ACHN (cell line): Measurements from ENCODE around the gene SMIM11.
"Not testable (repeated sequence)": the region's sequence is repeated elsewhere in the genome, so short reads cannot be mapped to it uniquely, and the experiment has no call there.

Experiments used
- DNase-seq: peaks from one replicate; pipeline ENCODE4 v3.0.0-alpha.2; 2015
- in situ Hi-C: cut with HindIII; loops from 2 replicates; pipeline ENCODE4 v1.10.0; 2017; ENCODE audit warnings: low sequenced_read_pairs, low pct_ligation_motif_present, low pct_unique_long_range_greater_than_20kb

SMIM11 gene

GRCh38 chr21:34374940-34375618, at the start of gene SMIM11:
TSS of gene SMIM11 (plus strand) at chr21:34375507. CDS start at chr21:34379505, 3,998 bp downstream.
- DNase-seq, in situ Hi-C loops: not testable (repeated sequence)

- DNase-seq, result no peak
- in situ Hi-C loops, result no loop called here
Observed at GRCh38 chr21:34330055-34330454, 45.3 kb upstream of the SMIM11 start.

- in situ Hi-C loops, result no loop called here
- no peak for DNase-seq
Observed at GRCh38 chr21:34331726-34332125, 43.6 kb upstream of the SMIM11 start.

GRCh38 chr21:34332347-34332746, 43.0 kb upstream of the SMIM11 start:
- in situ Hi-C loops, result no loop called here
- DNase-seq, result no peak

- no peak for DNase-seq
- in situ Hi-C loops, result no loop called here
Observed at GRCh38 chr21:34333121-34333739, 42.1 kb upstream of the SMIM11 start.

GRCh38 chr21:34335316-34335715, 40.0 kb upstream of the SMIM11 start:
- DNase-seq, result no peak

GRCh38 chr21:34336245-34336644, 39.1 kb upstream of the SMIM11 start:
- no peak for DNase-seq
- in situ Hi-C loops, result no loop called here

More at GRCh38 chr21:34335316-34335715, 40.0 kb upstream of the SMIM11 start:
- in situ Hi-C loops, result no loop called here

- DNase-seq, result no peak
- in situ Hi-C loops, result no loop called here
Observed at GRCh38 chr21:34336756-34337391, 38.4 kb upstream of the SMIM11 start.

- in situ Hi-C loops, result no loop called here
- no peak for DNase-seq
Observed at GRCh38 chr21:34337741-34338140, 37.6 kb upstream of the SMIM11 start.

- DNase-seq, result no peak
- in situ Hi-C loops, result no loop called here
Observed at GRCh38 chr21:34338226-34338625, 37.1 kb upstream of the SMIM11 start.

GRCh38 chr21:34340061-34340460, 35.2 kb upstream of the SMIM11 start:
- in situ Hi-C loops, result no loop called here
- no peak for DNase-seq

GRCh38 chr21:34342476-34342875, 32.8 kb upstream of the SMIM11 start:
- in situ Hi-C loops, result no loop called here
- DNase-seq, result no peak

GRCh38 chr21:34343347-34343746, 32.0 kb upstream of the SMIM11 start:
- DNase-seq, result no peak
- in situ Hi-C loops, result no loop called here

- DNase-seq, result no peak
- in situ Hi-C loops, result no loop called here
Observed at GRCh38 chr21:34343838-34344381, 31.4 kb upstream of the SMIM11 start.

- in situ Hi-C loops, result no loop called here
- DNase-seq, result no peak
Observed at GRCh38 chr21:34344584-34344983, 30.7 kb upstream of the SMIM11 start.

GRCh38 chr21:34345091-34345871, 30.0 kb upstream of the SMIM11 start:
- in situ Hi-C loops, result no loop called here
- DNase-seq, result no peak

- in situ Hi-C loops, result no loop called here
- no peak for DNase-seq
Observed at GRCh38 chr21:34345892-34346291, 29.4 kb upstream of the SMIM11 start.

GRCh38 chr21:34348890-34349519, 26.3 kb upstream of the SMIM11 start:
- DNase-seq, result no peak
- in situ Hi-C loops, result no loop called here
